Measurements from ENCODE around the gene EGR4.

DNA sequence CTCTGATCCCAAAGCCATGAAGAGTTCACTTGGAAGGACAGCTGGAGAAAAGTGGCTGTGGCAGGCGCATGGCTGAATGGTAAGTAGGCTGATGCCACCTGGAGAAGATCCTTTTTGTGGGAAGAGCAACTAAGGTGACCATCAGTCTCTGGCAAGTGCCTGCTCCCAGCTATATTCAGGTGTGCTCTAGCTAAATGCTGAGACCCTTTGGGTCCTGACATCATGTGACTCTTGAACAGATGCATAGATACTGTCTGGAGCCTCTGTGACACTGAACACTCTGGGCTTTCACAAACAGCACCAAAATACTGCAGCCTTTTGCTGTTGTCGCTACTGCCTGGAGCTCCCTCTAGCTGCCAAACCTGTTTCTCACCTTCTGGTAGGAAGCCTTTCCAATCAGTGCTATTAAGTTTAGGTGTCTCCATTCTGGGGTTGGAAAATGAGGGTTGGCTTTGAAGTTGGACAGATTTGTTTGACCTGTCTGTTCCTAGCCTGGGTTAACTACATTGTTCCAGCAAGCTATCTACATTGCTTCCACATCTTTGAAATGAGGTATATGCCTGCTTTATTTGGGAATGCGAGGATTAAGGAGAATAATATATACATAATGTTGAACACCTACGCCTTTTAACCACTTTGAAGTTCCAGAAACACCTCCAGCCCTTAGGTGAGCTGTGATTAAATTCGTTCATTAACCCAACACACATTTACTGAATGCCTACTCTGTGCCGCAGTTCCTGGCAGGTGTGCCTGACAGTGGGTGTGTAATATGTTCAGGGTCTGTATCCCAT is 3.1 kb downstream of the EGR4 start:
- TF ChIP-seq POLR2AphosphoS5 (IDR thresholded peaks at IDR 0.05) (no peak), POLR2A (IDR thresholded peaks at IDR 0.05) (no peak), CTCF (IDR thresholded peaks at IDR 0.05) (peak in 3 of 7 experiments; percentile 13 to 45 (median 16)), EP300 (IDR thresholded peaks at IDR 0.05) (no peak)
